ENCODE measurements around the gene MRPL53.

Gene MRPL53

GRCh38 chr2:74504591-74504990, 32.1 kb upstream of the MRPL53 start:
- Histone ChIP-seq H3K9ac (ENCODE audit: insufficient read length, low read depth) (no peak overlapping the region), H3K27me3 (ENCODE audit: insufficient read depth, insufficient read length) (peaks cover 48% of the 10 kb centered on the region), H3K36me3 (ENCODE audit: insufficient read depth, insufficient read length, low read length) (peaks cover 18% of the 10 kb centered on the region), H3K4me1 (ENCODE audit: insufficient read depth, insufficient read length) (peaks cover 22% of the 10 kb centered on the region), H3K9me3 (ENCODE audit: insufficient read depth, low read length) (no peaks in the 10 kb centered on the region), H3K4me3 (ENCODE audit: insufficient read length, low read depth) (no peak overlapping the region)
- TF ChIP-seq YY1 (IDR thresholded peaks at IDR 0.05; ENCODE audit: insufficient read depth, insufficient read length) (no peak), ZNF274 (IDR thresholded peaks at IDR 0.05; ENCODE audit: low read depth, low read length) (no peak), SUZ12 (IDR thresholded peaks at IDR 0.05; ENCODE audit: extremely low read depth, insufficient read depth, insufficient read length) (no peak)
- no peak for DNase-seq (ENCODE audit: low read depth, low spot score)

- Histone ChIP-seq H3K9me3 (ENCODE audit: insufficient read depth, low read length) (no peaks in the 10 kb centered on the region), H3K27me3 (ENCODE audit: insufficient read depth, insufficient read length) (peaks cover 56% of the 10 kb centered on the region), H3K4me1 (ENCODE audit: insufficient read depth, insufficient read length) (peaks cover 23% of the 10 kb centered on the region), H3K36me3 (ENCODE audit: insufficient read depth, insufficient read length, low read length) (peaks cover 18% of the 10 kb centered on the region), H3K9ac (ENCODE audit: insufficient read length, low read depth) (peak overlapping the region; percentile 79), H3K4me3 (ENCODE audit: insufficient read length, low read depth) (peak overlapping the region; percentile 57)
- TF ChIP-seq SUZ12 (IDR thresholded peaks at IDR 0.05; ENCODE audit: extremely low read depth, insufficient read depth, insufficient read length) = no peak
- TF ChIP-seq ZNF274 (IDR thresholded peaks at IDR 0.05; ENCODE audit: low read depth, low read length) = no peak
- TF ChIP-seq YY1 (IDR thresholded peaks at IDR 0.05; ENCODE audit: insufficient read depth, insufficient read length) = no peak
- DNase-seq (ENCODE audit: low read depth, low spot score) = no peak
Measured at GRCh38 chr2:74503506-74504475, 31.3 kb upstream of the MRPL53 start.

- no peak for DNase-seq (ENCODE audit: low read depth, low spot score)
- Histone ChIP-seq H3K9ac (ENCODE audit: insufficient read length, low read depth) (peak overlapping the region; percentile 79), H3K9me3 (ENCODE audit: insufficient read depth, low read length) (no peaks in the 10 kb centered on the region), H3K4me3 (ENCODE audit: insufficient read length, low read depth) (peak overlapping the region; percentile 57), H3K4me1 (ENCODE audit: insufficient read depth, insufficient read length) (peaks cover 28% of the 10 kb centered on the region), H3K27me3 (ENCODE audit: insufficient read depth, insufficient read length) (peaks cover 65% of the 10 kb centered on the region), H3K36me3 (ENCODE audit: insufficient read depth, insufficient read length, low read length) (peaks cover 18% of the 10 kb centered on the region)
- TF ChIP-seq SUZ12 (IDR thresholded peaks at IDR 0.05; ENCODE audit: extremely low read depth, insufficient read depth, insufficient read length) (no peak), YY1 (IDR thresholded peaks at IDR 0.05; ENCODE audit: insufficient read depth, insufficient read length) (no peak), ZNF274 (IDR thresholded peaks at IDR 0.05; ENCODE audit: low read depth, low read length) (no peak)
Measured at GRCh38 chr2:74502720-74503505, 30.4 kb upstream of the MRPL53 start.

GRCh38 chr2:74502147-74502719, 29.8 kb upstream of the MRPL53 start:
- H3K27me3 ChIP-seq (ENCODE audit: insufficient read depth, insufficient read length) = peaks cover 71% of the 10 kb centered on the region
- H3K4me1 ChIP-seq (ENCODE audit: insufficient read depth, insufficient read length) = peaks cover 31% of the 10 kb centered on the region
- no peaks in the 10 kb centered on the region for H3K9me3 ChIP-seq (ENCODE audit: insufficient read depth, low read length)
- TF ChIP-seq ZNF274 (IDR thresholded peaks at IDR 0.05; ENCODE audit: low read depth, low read length) (no peak), SUZ12 (IDR thresholded peaks at IDR 0.05; ENCODE audit: extremely low read depth, insufficient read depth, insufficient read length) (no peak), YY1 (IDR thresholded peaks at IDR 0.05; ENCODE audit: insufficient read depth, insufficient read length) (no peak)
- peak overlapping the region; percentile 57 for H3K4me3 ChIP-seq (ENCODE audit: insufficient read length, low read depth)
- peaks cover 18% of the 10 kb centered on the region for H3K36me3 ChIP-seq (ENCODE audit: insufficient read depth, insufficient read length, low read length)
- no peak for DNase-seq (ENCODE audit: low read depth, low spot score)
- peak overlapping the region; percentile 79 for H3K9ac ChIP-seq (ENCODE audit: insufficient read length, low read depth)

GRCh38 chr2:74501335-74502071, 29.0 kb upstream of the MRPL53 start:
- DNase-seq (ENCODE audit: low read depth, low spot score) = no peak
- Histone ChIP-seq H3K9ac (ENCODE audit: insufficient read length, low read depth) (no peak overlapping the region), H3K9me3 (ENCODE audit: insufficient read depth, low read length) (no peaks in the 10 kb centered on the region), H3K36me3 (ENCODE audit: insufficient read depth, insufficient read length, low read length) (peaks cover 16% of the 10 kb centered on the region), H3K4me1 (ENCODE audit: insufficient read depth, insufficient read length) (peaks cover 31% of the 10 kb centered on the region), H3K27me3 (ENCODE audit: insufficient read depth, insufficient read length) (peaks cover 79% of the 10 kb centered on the region), H3K4me3 (ENCODE audit: insufficient read length, low read depth) (no peak overlapping the region)
- TF ChIP-seq ZNF274 (IDR thresholded peaks at IDR 0.05; ENCODE audit: low read depth, low read length) = no peak
- no peak for TF ChIP-seq YY1 (IDR thresholded peaks at IDR 0.05; ENCODE audit: insufficient read depth, insufficient read length)
- TF ChIP-seq SUZ12 (IDR thresholded peaks at IDR 0.05; ENCODE audit: extremely low read depth, insufficient read depth, insufficient read length) = no peak

GRCh38 chr2:74500578-74500946, 28.1 kb upstream of the MRPL53 start:
- Histone ChIP-seq H3K4me3 (ENCODE audit: insufficient read length, low read depth) (no peak overlapping the region), H3K4me1 (ENCODE audit: insufficient read depth, insufficient read length) (peaks cover 26% of the 10 kb centered on the region), H3K9me3 (ENCODE audit: insufficient read depth, low read length) (no peaks in the 10 kb centered on the region), H3K27me3 (ENCODE audit: insufficient read depth, insufficient read length) (peaks cover 88% of the 10 kb centered on the region), H3K9ac (ENCODE audit: insufficient read length, low read depth) (no peak overlapping the region), H3K36me3 (ENCODE audit: insufficient read depth, insufficient read length, low read length) (peaks cover 10% of the 10 kb centered on the region)
- no peak for DNase-seq (ENCODE audit: low read depth, low spot score)
- no peak for TF ChIP-seq SUZ12 (IDR thresholded peaks at IDR 0.05; ENCODE audit: extremely low read depth, insufficient read depth, insufficient read length)
- TF ChIP-seq ZNF274 (IDR thresholded peaks at IDR 0.05; ENCODE audit: low read depth, low read length) = no peak
- no peak for TF ChIP-seq YY1 (IDR thresholded peaks at IDR 0.05; ENCODE audit: insufficient read depth, insufficient read length)

Data from NT2/D1 (cell line).